Vagina (tissue), 2 donors: Measurements from ENCODE around the gene SCO1. TPM values are rescaled to one million over a fixed set of nuclear protein-coding genes. Genes with fewer than 3 reads are reported as not detected.
A peak's percentile ranks its signal among the peaks of the same experiment; 100 is the strongest.

ENCODE experiments used
- DNase-seq, 2 donors: peaks; one replicate each; pipeline ENCODE4 v3.0.0-alpha.2; 2017; ENCODE audit errors: extremely low spot score in 2 of 2
- H3K27ac ChIP-seq: fragments of 200-600 bp; sonication (generic); one replicate; pipeline ENCODE4 v1.5.1; 2019
- H3K27me3 ChIP-seq: fragments of 200-600 bp; sonication (generic); one replicate; pipeline ENCODE4 v1.5.1; 2019
- H3K36me3 ChIP-seq, 2 donors: fragments of 200-600 bp; sonication (generic); one replicate each; pipeline ENCODE4 v1.5.1; 2017 to 2019
- H3K4me1 ChIP-seq: fragments of 200-600 bp; sonication (generic); one replicate; pipeline ENCODE4 v1.5.1; 2019
- H3K4me3 ChIP-seq, 2 donors: fragments of 200-600 bp; sonication (generic); 1 replicate in 1 of 2; 2 replicates in 1 of 2; pipeline ENCODE4 v1.5.1; 2016 to 2019
- H3K9me3 ChIP-seq: fragments of 200-600 bp; sonication (generic); one replicate; pipeline ENCODE4 v1.5.1; 2019
- CTCF ChIP-seq, 3 experiments: fragments of 450-650 bp in 2 of 3; fragments of 200-600 bp in 1 of 3; sonication (generic) in 1 of 3; IDR thresholded peaks; one replicate each; pipeline ENCODE4 v1.5.1; 2017 to 2019; ENCODE audit warnings: antibody characterized with exemption in 3 of 3, mild to moderate bottlenecking in 2 of 3, moderate library complexity in 2 of 3
- POLR2A ChIP-seq, 2 donors: fragments of 450-650 bp; IDR thresholded peaks; one replicate each; pipeline ENCODE4 v1.6.1; 2017; ENCODE audit warnings: antibody characterized with exemption in 2 of 2, mild to moderate bottlenecking in 2 of 2, moderate library complexity in 2 of 2
- POLR2AphosphoS5 ChIP-seq, 2 donors: sonication (generic); formaldehyde crosslinking; IDR thresholded peaks; one replicate each; pipeline ENCODE4 v1.9.0; 2017; ENCODE audit warnings: antibody characterized with exemption in 2 of 2, mild to moderate bottlenecking in 2 of 2, low read depth in 1 of 2; ENCODE audit not compliant: insufficient read depth in 1 of 2
- intact Hi-C: fragments of 100-400 bp; cut with DNase I; formaldehyde crosslinking; loops from one replicate; pipeline ENCODE4 v1.15.1; 2023
- total RNA-seq: library from RNA; depleted of rRNA; stranded (reverse); fragments of >200 nt; gene quantifications from one replicate; pipeline ENCODE4 v1.2.3, GENCODE V29; 2016

SCO1 gene
- total RNA-seq, 1 donor from 2014 or later = 38.8 TPM

DNA sequence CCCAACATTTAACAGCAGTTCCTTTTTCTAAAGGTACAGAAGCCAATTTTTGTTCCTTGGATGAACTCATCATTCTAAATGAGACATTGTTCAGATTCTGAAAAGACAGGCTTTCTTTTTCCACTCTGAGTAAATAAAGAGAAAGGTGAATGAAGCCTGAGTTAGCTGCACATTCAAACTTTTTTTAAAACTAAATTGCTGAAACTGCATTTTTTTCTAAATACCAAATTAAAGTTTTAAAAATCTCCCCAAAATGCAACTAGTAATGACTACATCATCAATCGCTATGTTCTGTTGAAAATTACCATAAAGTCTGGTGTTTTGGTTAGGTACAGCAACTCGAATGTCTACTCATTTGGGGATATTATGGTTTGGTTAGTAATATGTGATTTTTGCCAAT, 9.8 kb downstream of the SCO1 start:
- Histone ChIP-seq H3K27me3 (no peaks in the 10 kb centered on the region), H3K36me3 (peaks cover 0 to 43% of the 10 kb centered on the region in 2 donors), H3K27ac (no peak overlapping the region), H3K4me3 (no peak overlapping the region), H3K4me1 (no peaks in the 10 kb centered on the region), H3K9me3 (no peaks in the 10 kb centered on the region)
- TF ChIP-seq POLR2AphosphoS5 (IDR thresholded peaks at IDR 0.05; ENCODE audit: insufficient read depth in 1 of 2, low read depth in 1 of 2) (no peak), POLR2A (IDR thresholded peaks at IDR 0.05) (no peak), CTCF (IDR thresholded peaks at IDR 0.05) (no peak)
- intact Hi-C loops = no loop called here
- no peak for DNase-seq

DNA sequence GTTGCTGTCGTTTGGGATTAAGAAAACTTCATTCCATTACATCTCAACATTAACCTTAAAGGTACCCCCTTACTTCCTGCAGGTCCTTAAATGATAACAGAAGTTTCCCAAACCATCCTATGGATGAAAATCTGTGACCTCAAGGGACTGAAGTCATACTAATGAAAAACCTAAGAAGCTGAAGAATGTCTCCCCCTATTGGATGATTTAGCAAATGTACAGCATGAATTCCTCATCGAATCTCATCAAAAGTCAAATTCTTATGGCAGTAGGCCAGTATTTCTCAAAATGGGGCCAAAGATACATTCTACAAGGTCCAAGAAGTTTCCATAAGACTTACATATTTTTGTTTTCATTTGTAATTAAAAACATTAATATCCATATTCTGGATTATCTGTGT, 13.5 kb downstream of the SCO1 start:
- intact Hi-C loops = no loop called here
- no peaks in the 10 kb centered on the region for H3K9me3 ChIP-seq
- no peak overlapping the region for H3K4me3 ChIP-seq
- no peak overlapping the region for H3K27ac ChIP-seq
- no peaks in the 10 kb centered on the region for H3K27me3 ChIP-seq
- peaks cover 0 to 51% of the 10 kb centered on the region in 2 donors for H3K36me3 ChIP-seq
- H3K4me1 ChIP-seq = no peaks in the 10 kb centered on the region
- TF ChIP-seq CTCF (IDR thresholded peaks at IDR 0.05) = no peak
- TF ChIP-seq POLR2A (IDR thresholded peaks at IDR 0.05) = no peak
- TF ChIP-seq POLR2AphosphoS5 (IDR thresholded peaks at IDR 0.05; ENCODE audit: insufficient read depth in 1 of 2, low read depth in 1 of 2) = no peak
- DNase-seq = no peak

GRCh38 chr17:10681866-10682446, 15.4 kb downstream of the SCO1 start:
- DNase-seq = no peak
- Histone ChIP-seq H3K9me3 (no peaks in the 10 kb centered on the region), H3K36me3 (peaks cover 0 to 47% of the 10 kb centered on the region in 2 donors), H3K4me3 (no peak overlapping the region), H3K27ac (peak overlapping the region; percentile 7), H3K4me1 (no peaks in the 10 kb centered on the region), H3K27me3 (no peaks in the 10 kb centered on the region)
- intact Hi-C loops = no loop called here
- TF ChIP-seq CTCF (IDR thresholded peaks at IDR 0.05) (no peak), POLR2A (IDR thresholded peaks at IDR 0.05) (no peak), POLR2AphosphoS5 (IDR thresholded peaks at IDR 0.05; ENCODE audit: insufficient read depth in 1 of 2, low read depth in 1 of 2) (no peak)

GRCh38 chr17:10674704-10675103, 22.6 kb downstream of the SCO1 start:
- Histone ChIP-seq H3K9me3 (no peaks in the 10 kb centered on the region), H3K4me3 (no peak overlapping the region), H3K27ac (no peak overlapping the region), H3K4me1 (no peaks in the 10 kb centered on the region), H3K27me3 (no peaks in the 10 kb centered on the region), H3K36me3 (peaks cover 0 to 17% of the 10 kb centered on the region in 2 donors)
- no peak for DNase-seq
- intact Hi-C loops = no loop called here
- TF ChIP-seq POLR2A (IDR thresholded peaks at IDR 0.05) = no peak
- no peak for TF ChIP-seq POLR2AphosphoS5 (IDR thresholded peaks at IDR 0.05; ENCODE audit: insufficient read depth in 1 of 2, low read depth in 1 of 2)
- TF ChIP-seq CTCF (IDR thresholded peaks at IDR 0.05) = no peak

- Histone ChIP-seq H3K9me3 (no peaks in the 10 kb centered on the region), H3K36me3 (peaks cover 0 to 17% of the 10 kb centered on the region in 2 donors), H3K27me3 (no peaks in the 10 kb centered on the region), H3K4me1 (no peaks in the 10 kb centered on the region), H3K4me3 (no peak overlapping the region), H3K27ac (no peak overlapping the region)
- intact Hi-C loops = no loop called here
- no peak for TF ChIP-seq POLR2A (IDR thresholded peaks at IDR 0.05)
- TF ChIP-seq POLR2AphosphoS5 (IDR thresholded peaks at IDR 0.05; ENCODE audit: insufficient read depth in 1 of 2, low read depth in 1 of 2) = no peak
- TF ChIP-seq CTCF (IDR thresholded peaks at IDR 0.05) = no peak
- no peak for DNase-seq
Measured at GRCh38 chr17:10673312-10673711, 24.0 kb downstream of the SCO1 start.
